ENCODE measurements around the gene GSG1.
A peak's percentile ranks its signal among the peaks of the same experiment; 100 is the strongest.

Gene GSG1

DNA sequence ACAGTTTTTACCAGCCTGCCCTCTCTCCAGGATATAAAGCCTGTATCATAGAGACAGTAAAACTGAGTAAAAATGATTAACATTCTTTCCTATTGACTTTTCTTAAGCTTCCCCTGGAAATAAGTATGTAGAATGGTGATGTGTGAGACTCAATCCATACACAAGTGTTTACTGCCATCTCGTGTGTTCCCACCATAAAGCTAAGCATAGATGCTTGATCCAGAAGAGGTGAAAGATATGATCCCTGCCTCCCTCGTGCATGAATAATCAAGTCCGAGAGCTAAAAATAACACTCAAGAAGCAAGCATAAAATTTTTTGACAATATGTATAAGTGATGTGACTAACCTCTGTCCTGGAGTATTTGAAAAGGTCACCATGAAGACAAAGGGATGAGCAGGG lies 16.9 kb upstream of the GSG1 start:
- DNase-seq (ENCODE audit: low read depth in 1 of 2, low spot score in 1 of 2) = no peak

DNA sequence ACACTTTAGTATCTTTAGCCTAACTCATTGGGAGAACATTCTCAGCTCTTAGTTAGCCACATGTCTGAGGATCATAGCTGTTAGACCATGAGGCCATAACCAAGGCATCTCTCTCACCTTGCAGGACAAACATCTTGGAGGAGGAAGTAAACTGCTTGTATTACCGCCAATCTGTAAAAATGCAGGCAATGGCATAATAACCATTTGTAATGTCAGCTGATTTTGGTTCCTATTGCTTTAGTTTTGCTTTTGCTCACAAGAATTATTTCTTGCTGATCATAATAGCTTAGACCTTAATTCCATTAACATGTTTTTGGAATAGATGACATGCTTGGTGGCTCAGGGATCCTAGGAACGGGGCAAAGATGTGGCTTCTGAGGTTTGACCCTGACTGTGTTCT lies 16.4 kb upstream of the GSG1 start:
- no peak for DNase-seq (ENCODE audit: low read depth in 1 of 2, low spot score in 1 of 2)

DNA sequence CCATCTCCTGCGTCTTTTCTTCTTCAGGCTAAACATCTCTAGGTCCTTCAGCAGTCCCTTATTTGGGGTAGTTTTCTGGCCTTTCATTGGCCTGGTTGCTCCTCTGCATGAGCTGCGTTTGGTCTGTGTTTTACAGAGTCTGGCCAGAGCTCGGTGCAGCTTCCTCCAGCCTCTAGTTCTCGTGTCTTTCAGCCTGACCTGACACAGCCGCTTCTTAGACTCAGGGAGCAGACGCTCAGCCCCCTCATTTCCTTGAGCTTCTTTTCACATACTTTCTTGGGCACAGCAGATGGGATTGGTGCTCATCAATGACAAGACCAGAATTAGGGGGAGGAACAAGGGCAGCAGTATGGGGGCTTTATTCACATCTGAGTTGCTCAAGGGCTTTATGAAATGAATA lies 13.6 kb upstream of the GSG1 start:
- DNase-seq (ENCODE audit: low read depth in 1 of 2, low spot score in 1 of 2) = no peak

DNA sequence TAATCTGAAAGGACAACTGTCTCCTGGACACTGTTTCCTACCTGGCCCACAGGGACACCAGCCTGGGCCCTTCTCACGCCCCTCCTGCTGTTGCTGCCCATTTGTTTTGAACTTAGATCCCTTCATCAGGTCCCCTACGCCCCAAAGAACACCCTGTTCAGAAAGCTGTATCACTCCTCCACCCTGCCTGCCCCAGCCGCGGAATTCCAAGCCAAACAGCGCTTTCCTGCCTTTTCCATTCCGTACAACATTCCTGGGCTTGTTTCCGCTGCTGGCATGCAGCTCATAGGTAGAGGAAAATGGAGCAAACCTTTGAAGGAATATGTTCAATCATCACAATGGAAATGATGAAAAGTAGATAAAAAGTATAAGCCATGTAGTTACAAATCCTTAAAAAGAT lies 12.8 kb upstream of the GSG1 start:
- DNase-seq (ENCODE audit: low read depth in 1 of 2, low spot score in 1 of 2) = no peak

DNA sequence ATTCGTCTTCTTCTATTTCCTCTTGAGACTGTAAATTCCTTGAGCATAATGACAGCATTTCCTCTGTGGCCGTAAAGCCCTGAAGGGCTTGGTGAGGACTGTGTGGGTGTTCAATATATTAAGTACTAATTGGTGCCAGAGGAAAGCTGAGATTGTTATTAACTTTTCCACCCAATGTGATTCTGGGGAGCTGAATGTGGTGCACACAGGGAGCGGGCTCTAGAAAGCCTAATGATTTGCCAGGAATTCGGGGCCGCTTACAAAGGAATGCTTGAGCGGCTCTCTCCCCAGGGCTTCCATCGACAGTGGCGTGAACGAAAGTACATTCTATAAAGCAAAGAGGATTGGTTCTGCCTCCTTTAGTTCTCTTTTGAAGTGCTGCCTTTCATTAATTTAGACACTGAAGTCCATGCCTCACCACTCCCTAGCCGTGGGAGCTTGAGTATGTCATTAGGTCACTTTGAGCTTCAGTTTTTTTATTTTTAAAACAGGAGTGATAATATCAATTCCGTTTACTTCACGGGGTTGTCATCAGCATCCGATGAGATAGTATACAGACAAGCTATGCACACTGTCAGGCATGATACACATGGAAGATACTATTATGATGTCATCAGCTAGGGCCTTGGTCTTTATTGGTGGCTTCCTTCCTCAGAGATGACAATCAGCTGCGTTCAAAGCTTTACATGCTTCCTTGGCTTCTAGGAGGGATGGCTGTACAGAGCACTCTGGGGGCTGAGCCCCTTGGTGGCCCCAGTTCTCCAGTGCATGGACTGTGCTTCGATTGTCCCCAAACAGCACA lies 11.0 kb upstream of the GSG1 start:
- no peak for DNase-seq (ENCODE audit: low read depth in 1 of 2, low spot score in 1 of 2)

DNA sequence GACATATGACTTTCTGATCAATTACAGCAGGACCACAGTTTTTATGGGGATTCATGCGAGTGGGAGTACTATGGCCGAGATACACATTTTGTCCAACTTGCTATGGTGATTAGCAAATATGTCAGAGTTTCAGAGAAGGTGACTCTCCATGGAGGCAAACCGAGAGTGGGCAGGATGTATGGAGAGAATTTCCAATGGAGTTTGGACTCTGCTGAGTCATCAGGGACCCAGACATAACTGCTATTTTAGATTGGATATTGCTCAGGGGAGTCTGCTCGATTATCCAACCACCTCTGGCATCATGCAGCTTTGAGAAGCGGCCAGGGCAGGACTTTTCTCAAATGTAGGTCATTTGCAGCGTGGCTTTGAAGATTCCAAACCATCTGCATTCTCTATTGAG lies 9.5 kb upstream of the GSG1 start:
- no peak for DNase-seq (ENCODE audit: low read depth in 1 of 2, low spot score in 1 of 2)

DNA sequence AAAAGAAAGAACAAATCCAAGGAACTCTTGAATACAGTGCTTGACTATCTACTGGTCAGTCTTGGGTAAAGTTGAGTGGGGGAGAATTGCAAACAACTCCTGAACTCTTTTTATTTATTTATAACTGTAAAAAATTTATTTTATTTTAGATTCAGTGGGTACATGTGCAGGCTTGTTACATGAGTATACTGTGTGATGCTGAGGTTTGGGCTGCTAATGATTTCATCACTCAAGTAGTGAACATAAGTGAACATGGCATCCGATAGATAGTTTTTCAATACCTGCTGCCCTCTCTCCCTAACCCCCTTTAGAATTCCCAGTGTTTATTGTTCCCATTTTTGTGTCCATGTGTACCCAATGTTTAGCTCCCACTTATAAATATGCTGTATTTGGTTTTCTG lies 3.2 kb upstream of the GSG1 start:
- no peak for DNase-seq (ENCODE audit: low read depth in 1 of 2, low spot score in 1 of 2)

DNA sequence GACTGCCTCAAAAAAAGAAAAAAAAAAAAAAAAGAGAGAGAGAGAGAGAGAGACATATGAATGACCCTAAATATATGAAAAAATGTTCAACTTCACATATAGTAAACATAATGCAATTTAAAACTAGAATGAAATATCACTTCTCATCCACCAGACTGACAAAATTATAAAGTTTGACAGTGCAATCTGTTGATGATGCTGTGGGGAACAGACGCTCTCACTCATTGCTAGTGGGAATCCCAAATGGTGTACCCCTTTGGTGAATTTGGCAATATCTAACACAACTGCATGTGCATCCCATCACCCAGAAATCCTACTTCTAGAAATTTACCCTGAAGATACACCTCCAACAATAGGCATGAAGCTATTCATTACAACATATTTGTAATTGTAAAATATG lies 2.3 kb upstream of the GSG1 start:
- no peak for DNase-seq (ENCODE audit: low read depth in 1 of 2, low spot score in 1 of 2)

DNA sequence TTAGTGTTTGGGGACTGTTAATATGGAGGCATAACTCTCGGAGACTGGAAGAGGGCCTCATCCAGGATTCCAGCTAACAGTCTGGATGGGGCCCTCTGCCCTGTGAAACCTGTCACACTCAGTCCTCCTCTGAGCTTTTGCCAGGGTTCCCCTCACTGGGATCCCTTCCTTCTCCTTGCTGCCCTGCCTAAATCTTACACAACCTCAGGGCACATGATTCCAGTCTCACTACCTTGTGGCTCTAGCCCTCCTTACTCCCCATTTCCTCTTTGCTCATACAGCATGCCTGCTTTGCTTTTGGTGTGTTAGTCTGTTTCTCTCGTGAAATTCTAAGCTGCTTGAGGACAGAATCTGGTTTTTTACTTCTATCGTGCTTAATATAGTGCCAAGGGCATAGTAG lies 942 bp upstream of the GSG1 start:
- DNase-seq (ENCODE audit: low read depth in 1 of 2, low spot score in 1 of 2) = no peak

DNA sequence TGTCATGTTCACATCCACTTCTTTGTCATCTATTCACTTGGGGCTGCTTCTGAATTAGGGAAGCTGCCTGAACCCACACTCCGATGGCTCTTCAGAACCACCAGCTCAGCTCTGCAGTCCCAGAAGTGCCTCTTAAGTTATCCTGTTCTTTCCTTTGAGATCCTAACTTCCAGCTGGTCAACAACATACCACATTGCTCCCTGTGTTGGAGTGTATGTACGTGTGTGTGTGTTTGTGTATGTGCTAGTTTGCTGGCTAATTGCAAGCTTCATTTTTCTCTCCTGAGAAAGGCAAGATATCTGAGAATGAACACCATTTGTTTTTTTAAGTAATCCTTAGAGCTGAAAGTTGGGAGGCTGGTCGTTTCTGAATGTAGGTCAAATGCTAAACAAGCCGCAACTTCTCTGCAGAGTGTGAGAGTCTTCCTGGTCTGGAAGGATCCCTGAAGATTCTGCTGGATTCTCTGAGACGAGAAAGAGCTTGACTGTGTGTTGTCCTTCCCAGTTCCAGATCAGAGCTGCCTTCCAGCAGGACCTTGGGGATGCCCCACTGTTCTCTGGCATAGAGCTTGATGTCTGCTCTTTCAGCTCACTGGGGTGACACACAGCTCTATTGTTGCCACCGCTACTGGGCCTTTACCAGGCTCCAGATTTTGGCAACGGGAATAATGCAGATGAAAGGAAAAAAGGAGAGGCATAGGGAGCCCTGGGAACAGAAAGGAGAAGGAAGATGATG lies 839 bp downstream of the GSG1 start:
- no peak for DNase-seq (ENCODE audit: low read depth in 1 of 2, low spot score in 1 of 2)

DNA sequence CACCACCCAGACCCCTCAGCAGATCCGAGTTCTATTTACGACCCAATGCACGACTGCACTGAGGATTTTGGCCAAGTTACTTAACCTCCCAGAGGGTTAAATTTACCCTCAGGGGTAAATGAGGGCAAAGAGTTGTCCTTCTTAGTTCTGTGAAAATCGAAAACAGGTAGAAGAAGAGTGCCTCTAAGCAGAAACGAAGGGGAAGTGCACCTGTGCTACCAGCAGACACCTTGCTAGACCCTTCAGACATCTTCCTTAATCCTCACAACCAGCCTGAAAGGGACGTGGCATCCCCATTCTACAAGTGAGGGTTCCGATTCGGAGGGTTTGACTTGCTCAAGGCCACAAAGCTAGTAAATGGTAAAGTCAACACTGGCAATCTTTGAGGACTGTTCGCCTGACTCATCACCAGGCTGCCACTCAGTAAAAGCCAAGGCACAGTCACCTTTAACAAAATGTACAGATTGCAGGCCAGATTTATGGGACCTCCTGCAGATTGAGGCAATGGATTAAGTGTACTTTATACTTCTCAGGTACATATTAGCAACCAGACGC lies 1.6 kb downstream of the GSG1 start:
- no peak for DNase-seq (ENCODE audit: low read depth in 1 of 2, low spot score in 1 of 2)

DNA sequence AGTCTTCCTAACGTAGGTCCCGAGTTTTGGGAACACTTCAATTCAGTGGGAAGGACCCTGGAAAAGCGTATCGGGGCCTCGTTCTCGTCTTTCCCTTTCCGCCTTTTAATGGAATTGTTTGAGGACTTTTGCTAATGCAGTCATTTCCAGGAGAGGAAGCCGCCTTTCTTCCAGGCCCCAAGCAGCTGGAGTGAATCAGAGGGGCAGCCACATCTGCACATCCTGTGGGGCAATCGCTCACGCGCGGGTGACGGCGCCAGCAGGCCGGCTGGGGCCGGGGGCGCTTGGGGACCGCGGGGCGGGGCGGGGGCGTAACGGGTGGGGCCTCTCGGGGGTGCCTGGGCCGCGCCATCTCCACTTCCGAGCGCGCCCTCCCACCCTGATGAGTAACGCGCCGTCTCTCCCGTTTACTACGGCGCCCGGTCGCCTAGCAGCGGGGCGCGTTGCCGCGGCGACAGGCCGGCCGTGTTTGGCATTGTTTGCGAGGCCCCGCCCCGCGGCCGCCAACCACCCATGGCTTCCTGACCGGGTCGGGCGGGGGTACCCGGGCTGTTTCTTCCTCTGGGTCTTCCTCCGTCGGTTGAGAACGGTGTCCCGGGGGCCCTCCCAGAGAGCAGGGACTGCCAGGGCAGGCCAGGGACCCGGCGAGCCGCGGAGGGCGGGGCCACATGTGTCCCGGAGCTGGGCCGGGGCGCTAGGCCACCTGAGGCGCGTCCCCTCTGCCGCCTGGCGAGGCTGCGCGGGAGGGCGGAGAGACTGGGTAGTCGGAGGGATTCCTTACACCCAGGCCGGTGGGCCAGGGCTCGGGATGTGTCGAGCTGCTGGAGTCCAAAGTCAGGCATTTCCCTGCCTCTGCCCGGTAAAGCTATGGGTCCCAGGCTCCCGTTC lies 2.3 kb downstream of the GSG1 start:
- DNase-seq (ENCODE audit: low read depth in 1 of 2, low spot score in 1 of 2) = peak; percentile 80 to 88

DNA sequence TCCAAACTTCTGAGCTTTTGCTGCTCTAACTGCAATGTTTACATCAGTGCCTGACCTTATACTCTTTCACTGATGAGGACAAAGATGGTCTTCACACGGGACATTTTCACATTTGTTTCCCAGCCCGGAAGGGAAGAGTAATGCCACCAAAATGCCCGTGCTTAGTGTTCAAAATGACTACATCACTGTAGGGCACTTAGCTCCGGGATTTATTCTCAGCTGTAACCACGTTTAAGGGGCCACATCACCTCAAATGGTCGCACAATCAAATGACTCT lies 2.9 kb downstream of the GSG1 start:
- DNase-seq (ENCODE audit: low read depth in 1 of 2, low spot score in 1 of 2) = no peak

DNA sequence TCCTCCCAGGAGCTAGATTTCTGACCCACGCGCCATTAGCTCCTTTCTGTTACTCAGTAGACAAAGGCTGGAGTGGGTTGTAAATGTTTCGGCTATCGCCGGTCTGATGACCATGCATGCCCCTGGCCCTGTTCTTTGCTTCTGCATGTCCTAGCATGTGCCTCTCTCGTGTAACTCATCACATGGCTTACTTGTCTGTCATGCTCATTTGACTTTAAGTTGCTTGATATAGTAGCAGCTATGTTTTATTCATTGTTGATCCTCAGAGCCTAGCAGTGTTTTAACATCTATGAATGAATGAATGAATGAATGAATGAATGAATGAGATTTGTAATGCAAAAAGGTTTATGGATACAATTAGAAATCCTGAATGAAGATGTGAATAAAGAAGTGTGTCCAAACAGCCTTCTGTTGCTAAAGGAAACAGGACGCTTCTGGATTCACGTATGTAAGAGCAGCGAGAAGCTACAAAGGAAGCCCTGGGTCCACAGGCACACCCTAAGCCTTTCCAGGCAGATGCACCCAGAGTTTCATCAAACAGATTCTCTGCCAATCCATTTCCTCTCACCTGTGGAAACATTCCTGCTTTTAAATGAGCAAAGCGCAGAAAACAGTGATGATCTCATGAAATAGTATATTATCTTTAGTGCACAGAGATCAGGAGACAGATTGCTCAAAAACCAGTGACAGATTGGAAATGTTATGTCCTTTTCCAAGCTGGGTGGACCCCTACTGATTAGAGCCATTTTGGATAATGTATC lies 3.4 kb downstream of the GSG1 start:
- DNase-seq (ENCODE audit: low read depth in 1 of 2, low spot score in 1 of 2) = no peak

DNA sequence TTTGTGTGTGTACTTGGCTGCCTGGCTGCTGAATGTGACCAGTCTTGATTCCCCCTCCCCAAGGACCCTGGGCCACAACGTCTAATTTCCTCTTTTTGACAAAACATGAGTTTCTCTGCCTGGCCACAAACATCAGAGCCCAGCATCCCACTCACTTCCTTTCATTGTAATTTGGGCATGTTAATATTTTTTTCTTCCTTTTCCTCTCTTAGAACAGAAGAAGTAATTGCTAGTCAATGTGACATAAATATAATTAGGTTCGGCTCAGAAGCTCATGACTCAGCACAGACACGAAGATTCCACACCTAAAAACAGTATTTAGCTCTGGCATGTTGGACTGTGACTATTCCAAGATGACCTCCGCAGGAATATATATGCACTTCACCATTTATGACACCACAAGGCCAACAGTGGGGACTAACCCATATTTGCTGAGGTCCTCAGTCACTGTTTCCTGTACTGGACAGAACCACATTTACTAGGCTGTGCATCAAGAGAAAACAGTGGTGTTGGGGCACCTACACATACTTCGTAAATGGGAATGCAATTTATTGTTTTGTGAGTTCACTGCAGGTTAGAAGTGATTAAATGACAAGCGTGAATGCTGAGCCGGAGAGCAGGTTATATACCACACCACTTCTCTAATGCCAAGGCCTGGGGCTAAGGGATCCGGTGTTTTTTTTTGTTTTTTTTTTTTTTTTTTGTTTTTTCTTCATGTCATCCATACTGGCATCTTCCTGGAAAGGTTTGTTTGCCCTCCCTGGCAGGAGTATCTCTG lies 4.2 kb downstream of the GSG1 start:
- no peak for DNase-seq (ENCODE audit: low read depth in 1 of 2, low spot score in 1 of 2)

DNA sequence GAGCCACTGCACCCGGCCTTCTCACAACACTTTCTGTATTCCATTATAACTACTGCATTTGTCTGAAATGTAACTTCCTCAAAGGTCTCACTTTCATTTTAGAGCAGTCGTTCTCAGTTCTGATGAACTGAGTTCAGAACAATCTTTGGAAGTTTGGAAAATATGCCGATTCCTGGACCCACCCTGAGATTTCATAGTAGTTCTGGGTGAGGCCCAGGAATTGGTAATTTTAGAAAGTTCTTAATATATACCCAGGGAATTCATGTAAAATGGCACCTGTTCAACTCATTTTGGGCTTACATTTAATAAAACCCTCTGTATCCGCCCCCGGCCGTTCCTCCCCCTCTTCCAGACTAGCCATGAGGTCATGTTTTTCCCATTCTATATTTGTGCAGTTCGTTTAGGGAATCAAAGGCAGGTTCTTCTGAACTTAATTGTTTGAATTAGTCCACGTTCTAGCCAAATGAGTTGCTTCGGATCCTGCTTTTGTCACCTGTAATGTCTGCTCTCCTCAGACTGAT lies 5.9 kb downstream of the GSG1 start:
- no peak for DNase-seq (ENCODE audit: low read depth in 1 of 2, low spot score in 1 of 2)

DNA sequence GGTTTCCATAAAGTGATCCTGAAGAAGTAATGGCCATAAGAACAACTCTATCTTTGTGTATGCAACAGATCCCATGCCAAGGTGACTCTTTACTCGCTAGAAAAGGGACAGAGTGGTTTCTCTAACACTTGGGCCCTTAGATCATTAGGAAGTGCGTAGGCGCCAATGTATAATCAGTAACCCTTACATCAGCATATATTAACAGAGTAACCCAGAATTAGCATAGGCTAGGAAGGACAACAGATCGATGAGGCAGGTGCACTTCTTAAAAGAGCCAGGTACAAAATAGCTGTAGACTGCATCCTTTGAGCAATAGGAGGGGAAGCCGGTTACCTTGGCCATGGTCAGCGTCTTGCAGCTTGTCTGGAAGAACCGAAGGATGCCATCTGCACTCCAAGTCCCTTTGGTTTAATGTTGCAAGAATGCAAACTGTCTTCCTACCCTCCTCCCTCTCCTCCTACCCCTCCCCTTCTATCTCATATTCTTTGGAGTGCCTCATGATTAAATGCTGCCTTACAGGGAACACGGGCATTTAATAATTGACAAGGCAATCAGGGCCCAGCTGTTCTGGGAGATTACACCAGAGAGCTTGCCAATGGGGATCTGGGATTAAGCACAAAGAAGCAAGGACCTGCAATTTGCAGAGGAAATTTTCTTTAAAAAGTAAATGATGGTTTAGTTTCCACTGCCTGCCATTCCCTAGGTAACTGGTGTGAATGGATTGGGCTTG lies 8.0 kb downstream of the GSG1 start:
- no peak for DNase-seq (ENCODE audit: low read depth in 1 of 2, low spot score in 1 of 2)

DNA sequence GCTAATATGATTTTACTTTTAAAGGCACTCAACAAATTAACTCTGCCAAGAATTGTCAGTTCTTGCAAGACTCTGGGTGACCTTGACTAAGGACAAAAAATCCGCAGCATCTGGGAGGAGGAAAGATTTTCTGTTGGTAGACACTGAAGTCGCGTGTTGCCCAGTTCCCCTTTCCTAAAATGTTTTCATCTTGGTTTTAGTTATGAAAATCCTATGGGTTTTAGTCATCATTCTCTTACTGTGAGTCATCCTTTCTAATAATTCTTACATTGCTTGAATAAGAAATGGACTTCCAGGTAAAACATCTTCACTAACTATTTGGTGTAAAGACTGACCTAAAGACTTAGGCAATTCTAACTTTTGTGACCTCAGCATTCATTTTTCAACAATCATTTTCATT lies 9.1 kb downstream of the GSG1 start:
- DNase-seq (ENCODE audit: low read depth in 1 of 2, low spot score in 1 of 2) = no peak

DNA sequence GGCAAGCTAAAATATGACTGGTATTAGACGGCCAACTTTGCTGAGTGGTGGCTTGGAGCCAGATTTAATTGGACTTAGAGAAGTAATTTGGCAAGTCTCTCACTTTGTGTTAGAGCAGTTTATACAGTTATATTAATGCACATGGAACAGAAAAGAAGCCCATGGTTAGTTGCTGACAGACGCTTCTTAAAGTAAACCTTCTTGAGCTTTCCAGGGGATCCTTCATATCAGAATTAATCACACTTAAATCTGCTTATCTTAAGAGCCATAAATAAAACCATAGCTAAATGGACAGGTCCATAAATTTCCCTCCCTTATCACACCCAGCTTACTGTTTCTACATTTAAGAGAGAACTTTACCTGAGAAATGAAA lies 9.6 kb downstream of the GSG1 start:
- no peak for DNase-seq (ENCODE audit: low read depth in 1 of 2, low spot score in 1 of 2)
